Mucosa of descending colon (tissue), 3 donors: ENCODE data around the gene SPAG16. TPM values are rescaled to one million over a fixed set of nuclear protein-coding genes. Genes with fewer than 3 reads are reported as not detected.
"Not testable (repeated sequence)": the region's sequence is repeated elsewhere in the genome, so short reads cannot be mapped to it uniquely, and the experiment has no call there.

Source experiments
- ATAC-seq: fragments of 200-7000 bp; cut with Tn5 transposase; one replicate; pipeline ENCODE4 v1.9.1; 2020; ENCODE audit warnings: mild to moderate bottlenecking, moderate library complexity
- DNase-seq, 3 donors: peaks; one replicate each; pipeline ENCODE4 v3.0.0-alpha.2; 2020
- H3K36me3 ChIP-seq: fragments of 200-600 bp; one replicate; pipeline ENCODE4 v1.8.0; 2021; ENCODE audit warnings: low read depth, mild to moderate bottlenecking
- H3K4me1 ChIP-seq: fragments of 200-600 bp; one replicate; pipeline ENCODE4 v1.8.0; 2021; ENCODE audit warnings: low read depth, mild to moderate bottlenecking
- H3K4me3 ChIP-seq: fragments of 200-600 bp; one replicate; pipeline ENCODE4 v1.8.0; 2021; ENCODE audit warnings: mild to moderate bottlenecking
- H3K9me3 ChIP-seq: fragments of 200-600 bp; one replicate; pipeline ENCODE4 v1.8.0; 2021; ENCODE audit warnings: mild to moderate bottlenecking
- intact Hi-C, 2 donors: fragments of 100-400 bp; cut with DNase I in 1 of 2; cut with micrococcal nuclease in 1 of 2; formaldehyde crosslinking; loops; one replicate each; pipeline versions ENCODE4 v1.11.0 to v1.11.1; 2022; cut with DNase I, micrococcal nuclease
- total RNA-seq, 3 donors: library from RNA; stranded (reverse); fragmentation: NEBNext Ultra II Directional in 2 of 3; extraction: Animal tissue kit (Norgen Biotek cat#: 25700) in 2 of 3; gene quantifications; one replicate each; pipeline versions ENCODE4 v1.2.1 to v1.2.4, GENCODE V29; 2021 to 2023
- TF ChIP-seq, protein P1 (sequence below): fragments of 200-600 bp; IDR thresholded peaks from one replicate; pipeline ENCODE4 v1.8.0; 2022; ENCODE audit warnings: antibody characterized with exemption, mild to moderate bottlenecking
- donor health status: DM: no; HTN: no; CAD: no; lungs with moderate emphysema.
- donor health status: DM: no; HTN: no; CAD: no.
- donor health status: DM: no; HTN: yes; CAD: no.

SPAG16 gene
- total RNA-seq, 3 donors from 2014 or later: 18.1 to 20.3 (median 18.5) TPM

- Histone ChIP-seq H3K36me3 (no peaks in the 10 kb centered on the region), H3K4me3 (no peak overlapping the region), H3K9me3 (no peaks in the 10 kb centered on the region), H3K4me1 (no peaks in the 10 kb centered on the region)
- TF ChIP-seq, protein P1, sequence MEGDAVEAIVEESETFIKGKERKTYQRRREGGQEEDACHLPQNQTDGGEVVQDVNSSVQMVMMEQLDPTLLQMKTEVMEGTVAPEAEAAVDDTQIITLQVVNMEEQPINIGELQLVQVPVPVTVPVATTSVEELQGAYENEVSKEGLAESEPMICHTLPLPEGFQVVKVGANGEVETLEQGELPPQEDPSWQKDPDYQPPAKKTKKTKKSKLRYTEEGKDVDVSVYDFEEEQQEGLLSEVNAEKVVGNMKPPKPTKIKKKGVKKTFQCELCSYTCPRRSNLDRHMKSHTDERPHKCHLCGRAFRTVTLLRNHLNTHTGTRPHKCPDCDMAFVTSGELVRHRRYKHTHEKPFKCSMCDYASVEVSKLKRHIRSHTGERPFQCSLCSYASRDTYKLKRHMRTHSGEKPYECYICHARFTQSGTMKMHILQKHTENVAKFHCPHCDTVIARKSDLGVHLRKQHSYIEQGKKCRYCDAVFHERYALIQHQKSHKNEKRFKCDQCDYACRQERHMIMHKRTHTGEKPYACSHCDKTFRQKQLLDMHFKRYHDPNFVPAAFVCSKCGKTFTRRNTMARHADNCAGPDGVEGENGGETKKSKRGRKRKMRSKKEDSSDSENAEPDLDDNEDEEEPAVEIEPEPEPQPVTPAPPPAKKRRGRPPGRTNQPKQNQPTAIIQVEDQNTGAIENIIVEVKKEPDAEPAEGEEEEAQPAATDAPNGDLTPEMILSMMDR: no peak
- ATAC-seq (no peak), DNase-seq (no peak)
- intact Hi-C loops: no loop called here
Observed at GRCh38 chr2:213266421-213266820, 17.8 kb upstream of the SPAG16 start.

DNA sequence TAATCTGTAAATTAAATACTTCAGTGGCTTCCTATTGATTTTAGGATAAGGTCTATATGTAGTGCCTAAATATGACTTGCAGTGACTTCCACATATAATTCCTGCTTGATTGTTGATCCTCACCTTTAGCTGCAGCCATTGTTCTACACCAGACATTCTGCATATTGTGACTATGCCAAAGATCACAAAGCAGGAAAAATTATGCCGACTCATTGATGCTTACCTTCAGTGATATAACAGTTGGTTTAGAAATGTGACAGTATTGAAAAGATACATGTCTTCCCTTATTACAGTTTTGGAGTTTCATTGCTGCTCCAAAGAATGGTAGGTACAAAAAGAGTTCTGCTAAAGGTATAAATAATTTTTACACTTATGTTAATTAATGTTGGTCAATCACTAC, 12.3 kb upstream of the SPAG16 start:
- H3K36me3 ChIP-seq: no peaks in the 10 kb centered on the region
- H3K9me3 ChIP-seq: no peaks in the 10 kb centered on the region
- DNase-seq (no peak), ATAC-seq (no peak)
- H3K4me1 ChIP-seq: no peaks in the 10 kb centered on the region
- no peak overlapping the region for H3K4me3 ChIP-seq
- TF ChIP-seq, protein P1: no peak
- intact Hi-C loops: no loop called here

DNA sequence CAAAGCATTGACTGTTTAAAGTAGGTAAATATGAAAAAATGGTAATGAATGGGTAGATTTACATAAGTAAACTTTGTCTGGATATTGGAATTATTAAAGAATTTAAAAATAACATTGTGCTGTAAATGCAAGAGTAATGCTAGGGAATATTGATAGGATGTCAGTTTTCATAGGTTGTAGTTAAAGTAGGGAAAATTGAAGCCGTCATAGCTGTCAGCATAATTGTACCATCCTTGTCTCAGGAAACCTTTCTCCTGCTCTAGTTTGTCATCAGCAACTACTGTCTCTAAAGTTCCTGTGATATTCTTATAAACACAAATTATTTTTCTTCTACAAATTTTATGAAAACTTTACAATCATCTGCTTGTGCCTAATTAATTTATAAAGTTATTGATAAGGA, 10.1 kb upstream of the SPAG16 start:
- Histone ChIP-seq H3K9me3 (peaks cover 3% of the 10 kb centered on the region), H3K4me1 (no peaks in the 10 kb centered on the region), H3K36me3 (no peaks in the 10 kb centered on the region), H3K4me3 (no peak overlapping the region)
- TF ChIP-seq, protein P1: no peak
- ATAC-seq: no peak
- no peak for DNase-seq
- intact Hi-C loops: no loop called here

GRCh38 chr2:213275265-213275664, 9.0 kb upstream of the SPAG16 start:
- Histone ChIP-seq H3K9me3 (peaks cover 3% of the 10 kb centered on the region), H3K4me3 (no peak overlapping the region), H3K36me3 (no peaks in the 10 kb centered on the region), H3K4me1 (no peaks in the 10 kb centered on the region)
- intact Hi-C loops: no loop called here
- DNase-seq: no peak
- TF ChIP-seq, protein P1: no peak
- no peak for ATAC-seq

- H3K36me3 ChIP-seq, DNase-seq, H3K9me3 ChIP-seq, H3K4me3 ChIP-seq, ATAC-seq, intact Hi-C loops, H3K4me1 ChIP-seq: not testable (repeated sequence)
Observed at GRCh38 chr2:213277134-213277533, 7.1 kb upstream of the SPAG16 start.

DNA sequence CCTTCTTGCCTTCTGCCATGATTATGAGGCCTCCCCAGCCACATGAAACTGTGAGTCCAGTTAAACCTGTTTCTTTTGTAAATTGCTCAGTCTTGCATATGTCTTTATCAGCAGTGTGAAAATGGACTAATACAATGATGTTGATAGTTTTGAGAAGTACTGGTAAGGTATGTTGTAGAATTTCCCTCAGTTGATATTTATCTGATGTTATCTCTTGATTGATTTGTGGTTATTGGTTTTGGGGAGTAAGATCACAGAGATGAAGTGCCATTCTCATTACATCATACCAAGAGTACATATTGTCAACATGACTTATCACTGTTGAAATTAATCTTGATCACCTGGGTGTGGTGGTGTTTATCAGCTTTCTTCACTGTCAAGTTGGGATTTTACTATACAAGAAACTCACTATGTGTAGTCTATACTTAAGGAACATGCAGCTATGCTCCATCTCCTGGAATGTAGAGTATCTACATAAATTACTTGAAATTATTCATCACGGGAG, 5.1 kb upstream of the SPAG16 start:
- no peaks in the 10 kb centered on the region for H3K4me1 ChIP-seq

More for the DNA sequence above, 5.1 kb upstream of the SPAG16 start:
- ATAC-seq (no peak), DNase-seq (no peak)
- Histone ChIP-seq H3K9me3 (peaks cover 3% of the 10 kb centered on the region), H3K36me3 (no peaks in the 10 kb centered on the region), H3K4me3 (no peak overlapping the region)
- intact Hi-C loops: no loop called here
- TF ChIP-seq, protein P1: no peak
